GM12872 (cell line): ENCODE data around the gene FSTL4.

ENCODE experiments used
- TF ChIP-seq, protein P1 (sequence below): IDR thresholded peaks from 3 replicates; pipeline ENCODE4 v1.5.1; 2011; ENCODE audit warnings: low read depth, mild to moderate bottlenecking, low read length, moderate library complexity; ENCODE audit not compliant: insufficient read depth

Gene FSTL4

DNA sequence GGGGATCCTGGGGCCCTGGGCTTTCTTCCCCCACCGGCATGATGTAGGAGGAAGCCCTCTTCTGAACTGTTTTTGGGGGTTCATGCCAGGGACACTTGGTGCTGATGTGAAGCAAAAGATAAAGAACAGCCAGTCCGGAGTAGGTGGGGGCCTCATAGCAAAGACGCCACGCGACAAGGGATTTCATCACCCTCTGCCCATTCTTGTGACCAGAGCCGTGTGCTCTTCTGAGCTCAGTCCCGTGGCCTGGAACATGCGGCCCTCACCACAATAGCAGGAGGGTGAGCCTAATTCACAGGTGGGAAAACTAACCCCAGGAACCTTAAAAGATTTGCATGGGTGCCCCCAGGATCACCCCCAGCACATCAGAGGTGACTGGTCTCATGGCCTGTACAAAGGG lies 334.6 kb downstream of the FSTL4 start:
- TF ChIP-seq, protein P1, sequence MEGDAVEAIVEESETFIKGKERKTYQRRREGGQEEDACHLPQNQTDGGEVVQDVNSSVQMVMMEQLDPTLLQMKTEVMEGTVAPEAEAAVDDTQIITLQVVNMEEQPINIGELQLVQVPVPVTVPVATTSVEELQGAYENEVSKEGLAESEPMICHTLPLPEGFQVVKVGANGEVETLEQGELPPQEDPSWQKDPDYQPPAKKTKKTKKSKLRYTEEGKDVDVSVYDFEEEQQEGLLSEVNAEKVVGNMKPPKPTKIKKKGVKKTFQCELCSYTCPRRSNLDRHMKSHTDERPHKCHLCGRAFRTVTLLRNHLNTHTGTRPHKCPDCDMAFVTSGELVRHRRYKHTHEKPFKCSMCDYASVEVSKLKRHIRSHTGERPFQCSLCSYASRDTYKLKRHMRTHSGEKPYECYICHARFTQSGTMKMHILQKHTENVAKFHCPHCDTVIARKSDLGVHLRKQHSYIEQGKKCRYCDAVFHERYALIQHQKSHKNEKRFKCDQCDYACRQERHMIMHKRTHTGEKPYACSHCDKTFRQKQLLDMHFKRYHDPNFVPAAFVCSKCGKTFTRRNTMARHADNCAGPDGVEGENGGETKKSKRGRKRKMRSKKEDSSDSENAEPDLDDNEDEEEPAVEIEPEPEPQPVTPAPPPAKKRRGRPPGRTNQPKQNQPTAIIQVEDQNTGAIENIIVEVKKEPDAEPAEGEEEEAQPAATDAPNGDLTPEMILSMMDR: no peak

DNA sequence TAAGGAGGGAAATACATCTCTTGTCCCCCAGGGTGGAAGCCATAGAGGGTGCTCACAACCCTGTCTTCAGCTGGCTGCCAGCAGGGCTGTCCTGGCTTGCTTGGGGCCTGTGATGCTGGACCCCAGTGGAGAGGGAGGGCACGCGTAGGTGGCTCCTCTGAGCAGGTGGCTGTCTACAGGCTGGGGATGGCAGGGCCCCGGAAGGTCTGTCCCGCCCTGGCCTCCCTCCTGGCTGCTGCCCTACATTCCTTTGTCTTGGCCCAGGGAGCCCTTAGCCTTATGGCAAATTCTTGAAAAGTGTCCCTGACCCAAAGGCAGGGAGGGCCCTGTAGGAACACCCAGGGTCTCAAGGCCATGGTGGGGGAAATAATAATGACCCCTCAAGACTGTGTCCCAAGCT lies 336.2 kb downstream of the FSTL4 start:
- TF ChIP-seq, protein P1: no peak

DNA sequence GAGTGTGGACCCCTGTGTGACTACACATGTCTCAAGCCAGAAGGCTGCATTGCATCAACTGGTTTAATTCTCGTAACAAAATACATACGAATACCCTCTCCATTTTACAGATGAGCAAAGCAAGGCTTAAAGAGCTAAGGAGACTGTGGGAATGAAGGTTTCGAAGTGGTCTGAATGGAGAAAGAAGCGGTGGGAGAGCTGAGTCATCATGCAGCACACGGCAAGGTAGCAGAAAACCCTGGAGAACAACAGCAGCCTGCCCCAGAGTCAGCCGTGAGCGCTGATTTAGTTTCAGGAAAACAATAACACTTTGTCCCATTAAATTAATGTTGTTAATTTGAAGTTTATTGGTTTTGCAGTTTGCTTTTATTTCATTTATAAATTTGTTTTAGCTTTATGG lies 336.7 kb downstream of the FSTL4 start:
- TF ChIP-seq, protein P1: no peak

- TF ChIP-seq, protein P1: no peak
These were observed 337.8 kb downstream of the FSTL4 start for GRCh38 chr5:133274597-133274935.

DNA sequence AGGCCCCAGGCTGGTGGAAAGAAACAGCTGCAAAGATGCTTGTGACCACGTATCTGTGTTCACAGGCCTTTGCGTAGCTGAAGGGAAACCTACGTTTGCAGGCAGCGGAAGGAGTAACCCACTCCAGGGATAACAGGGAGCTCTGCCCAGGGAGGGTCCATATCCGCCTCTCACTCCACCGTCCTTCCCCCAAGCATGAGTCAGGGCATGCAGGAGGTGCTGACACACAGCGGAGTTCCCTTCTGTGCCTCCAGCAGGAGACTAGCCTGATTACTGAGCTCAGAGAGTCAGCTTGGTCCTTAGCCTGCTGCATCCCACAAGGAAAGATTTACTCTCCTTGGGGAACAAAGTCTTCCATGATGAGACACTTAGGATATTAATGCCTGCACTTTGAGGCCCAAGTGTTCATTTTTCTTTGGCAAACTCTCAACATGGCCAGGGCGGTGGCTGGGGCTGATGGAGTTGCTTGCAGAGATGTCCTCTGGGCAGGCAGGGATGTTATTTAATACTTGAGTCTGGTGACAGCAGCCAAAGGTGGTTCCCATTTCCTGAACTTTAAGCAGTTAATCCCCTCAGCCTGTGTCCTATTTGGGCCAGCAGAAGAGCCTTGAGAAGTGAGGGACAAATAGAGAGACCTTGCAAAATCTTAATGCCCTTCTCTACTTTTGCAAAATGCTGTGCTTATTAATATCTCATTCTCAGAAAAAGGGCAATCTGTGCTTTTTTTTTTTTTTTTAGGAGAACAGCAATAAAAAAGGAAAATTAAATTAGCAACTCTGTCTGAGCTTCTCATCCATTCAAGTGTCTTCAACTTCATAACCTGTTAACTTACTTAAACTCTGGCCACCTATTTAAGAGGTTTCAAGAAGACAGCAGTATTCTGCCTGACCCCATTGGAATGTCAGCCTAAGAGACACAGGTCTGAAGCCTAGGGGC lies 338.4 kb downstream of the FSTL4 start:
- TF ChIP-seq, protein P1: no peak

DNA sequence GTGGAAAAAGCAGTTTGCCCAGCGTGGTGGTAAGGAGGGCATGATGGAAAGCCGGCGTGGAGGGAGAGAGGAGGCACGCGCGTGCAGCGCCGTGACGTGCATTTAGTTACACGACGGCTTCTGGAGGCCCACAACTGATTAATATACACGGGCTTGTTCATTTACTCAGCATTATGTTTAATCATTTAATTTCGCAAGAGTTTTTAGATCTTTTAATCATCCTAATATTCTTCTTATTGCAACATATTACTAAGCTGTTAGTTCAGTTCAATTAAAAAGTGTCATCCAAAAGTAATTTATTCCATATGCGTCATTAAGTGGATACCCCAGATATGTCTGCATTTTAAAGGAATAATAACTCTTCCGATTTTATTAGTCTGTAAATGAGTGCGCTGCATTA lies 340.0 kb downstream of the FSTL4 start:
- TF ChIP-seq, protein P1: no peak

GRCh38 chr5:133271606-133272005 lies 340.7 kb downstream of the FSTL4 start:
- TF ChIP-seq, protein P1: no peak
